HL-60/S4 treated with phorbol 12-myristate 13-acetate at 8.2 ng/mL for 4 days and 3 days (cell line): ENCODE data around the gene RASA3.

Experiments
- in situ Hi-C: fragments of 300-500 bp; cut with MboI; formaldehyde crosslinking; loops from 2 replicates; pipeline ENCODE4 v1.15.0; 2022; ENCODE audit warnings: low sequenced_read_pairs

RASA3 gene

GRCh38 chr13:114011226-114011625 is 121.2 kb downstream of the RASA3 start:
- in situ Hi-C loops, result loop anchor here (5.0 kb wide), 1 partner anchor 39 kb away; the partner anchor contains the start of gene C13orf46

GRCh38 chr13:114010401-114011101 is 121.9 kb downstream of the RASA3 start:
- in situ Hi-C loops, result loop anchor here (5.0 kb wide), 1 partner anchor 38 kb away; the partner anchor contains the start of gene C13orf46

GRCh38 chr13:114009590-114010400 is 122.6 kb downstream of the RASA3 start:
- in situ Hi-C loops, result loop anchor here (5.0 kb wide), 1 partner anchor 37 kb away; the partner anchor contains the start of gene C13orf46

GRCh38 chr13:114008964-114009589 is 123.3 kb downstream of the RASA3 start:
- in situ Hi-C loops, result no loop called here

GRCh38 chr13:114007566-114007965 is 124.9 kb downstream of the RASA3 start:
- in situ Hi-C loops, result no loop called here

- in situ Hi-C loops, result no loop called here
Observed at GRCh38 chr13:114005206-114005724, 127.2 kb downstream of the RASA3 start.

GRCh38 chr13:114004420-114005205 is 127.8 kb downstream of the RASA3 start:
- in situ Hi-C loops, result no loop called here

- in situ Hi-C loops, result no loop called here
Observed at GRCh38 chr13:114002771-114003321, 129.6 kb downstream of the RASA3 start.

- in situ Hi-C loops, result no loop called here
Observed at GRCh38 chr13:114002009-114002544, 130.3 kb downstream of the RASA3 start.

GRCh38 chr13:114001331-114002008 is 131.0 kb downstream of the RASA3 start:
- in situ Hi-C loops, result no loop called here

- in situ Hi-C loops, result no loop called here
Observed at GRCh38 chr13:114000151-114001040, 132.0 kb downstream of the RASA3 start.

- in situ Hi-C loops, result no loop called here
Observed at GRCh38 chr13:113999618-113999910, 132.9 kb downstream of the RASA3 start.

- in situ Hi-C loops, result no loop called here
Observed at GRCh38 chr13:113998781-113999617, 133.4 kb downstream of the RASA3 start.

- in situ Hi-C loops, result no loop called here
Observed at GRCh38 chr13:113997845-113998751, 134.3 kb downstream of the RASA3 start.

GRCh38 chr13:113996912-113997745 is 135.3 kb downstream of the RASA3 start:
- in situ Hi-C loops, result no loop called here
